HCT116 (cell line): Measurements from ENCODE around the gene PLAAT3. TPM values are rescaled to one million over a fixed set of nuclear protein-coding genes. Genes with fewer than 3 reads are reported as not detected.

ENCODE experiments used
- ATAC-seq: fragments of 200-7000 bp; cut with Tn5 transposase; 2 replicates; pipeline ENCODE4 v1.9.1; 2020; ENCODE audit warnings: mild to moderate bottlenecking, moderate library complexity
- BruUV-seq: library from RNA; stranded (reverse); fragments of 400-500 nt; replicated peaks from 2 replicates; lab custom pipeline; 2021; lab: Mats Ljungman, UMichigan
- CTCF ChIA-PET: fragments of 300-600 bp; sonication (Branson Sonifier 250); formaldehyde crosslinking; loops from one replicate; lab custom pipeline; 2021; ENCODE audit warnings: antibody characterized with exemption; lab: Charles Lee
- POLR2A ChIA-PET: fragments of 300-600, 350-600 bp; sonication (Branson Sonifier 250); formaldehyde crosslinking; loops from one replicate; lab custom pipeline; 2021; ENCODE audit warnings: antibody characterized with exemption; lab: Charles Lee
- RAD21 ChIA-PET, 2 experiments: fragments of 300-600 bp; sonication (Branson Sonifier 250); formaldehyde crosslinking; loops; one replicate each; lab custom pipeline; 2023; ENCODE audit warnings: low total read pairs in 2 of 2; ENCODE audit not compliant: uncharacterized antibody in 2 of 2, unreplicated experiment in 2 of 2, low non-redundant PET in 1 of 2; lab: Charles Lee
- DNase-seq: peaks from one replicate; pipeline ENCODE4 v3.0.0-alpha.2; 2010; ENCODE audit warnings: low read depth, low spot score
- H2AFZ ChIP-seq: fragments of 200-600 bp; shearing (Covaris generic), sonication (generic); 2 replicates; pipeline ENCODE4 v1.6.1; 2017; ENCODE audit warnings: low read depth, mixed run types, mixed read lengths, antibody characterized with exemption, low read length; ENCODE audit not compliant: poor library complexity, severe bottlenecking
- H3K27ac ChIP-seq: 2 replicates; pipeline ENCODE4 v1.5.1; 2012; ENCODE audit warnings: low read depth, low read length
- H3K27me3 ChIP-seq: fragments of 200-600 bp; sonication (generic); 2 replicates; pipeline ENCODE4 v1.6.1; 2016; ENCODE audit warnings: mixed run types, low read length, mixed read lengths; ENCODE audit not compliant: insufficient read depth
- H3K36me3 ChIP-seq, 2 experiments: fragments of 200-500 bp in 1 of 2; fragments of 200-600 bp in 1 of 2; sonication (Bioruptor generic) in 1 of 2; sonication (generic) in 1 of 2; 2 replicates each; pipeline versions ENCODE4 v1.5.1 to v1.6.1; 2014 to 2016; ENCODE audit warnings: low read length in 2 of 2, inconsistent platforms in 1 of 2, mixed read lengths in 1 of 2, mixed run types in 1 of 2; ENCODE audit not compliant: insufficient read depth in 2 of 2, control insufficient read depth in 1 of 2
- H3K4me1 ChIP-seq, 2 experiments: fragments of 200-600 bp in 1 of 2; sonication (generic) in 1 of 2; 2 replicates each; pipeline versions ENCODE4 v1.5.1 to v1.6.1; 2012 to 2017; ENCODE audit warnings: low read length in 2 of 2, inconsistent platforms in 1 of 2, mild to moderate bottlenecking in 1 of 2, mixed read lengths in 1 of 2, mixed run types in 1 of 2, moderate library complexity in 1 of 2; ENCODE audit not compliant: insufficient read depth in 2 of 2, control insufficient read depth in 1 of 2
- H3K4me2 ChIP-seq: fragments of 200-600 bp; sonication (generic); 2 replicates; pipeline ENCODE4 v1.6.1; 2017; ENCODE audit warnings: mixed run types, low read length, mixed read lengths
- H3K4me3 ChIP-seq, 2 experiments: fragments of 200-600 bp in 1 of 2; sonication (generic) in 1 of 2; replicated peaks in 1 of 2; 2 replicates each; pipeline ENCODE4 v1.5.1; 2011 to 2016; ENCODE audit warnings: low read length in 2 of 2, control low read depth in 1 of 2, low read depth in 1 of 2, mild to moderate bottlenecking in 1 of 2, mixed read lengths in 1 of 2, mixed run types in 1 of 2
- H3K79me2 ChIP-seq: fragments of 200-600 bp; sonication (generic); 2 replicates; pipeline ENCODE4 v1.6.1; 2017; ENCODE audit warnings: mild to moderate bottlenecking, mixed run types, low read length, moderate library complexity, mixed read lengths; ENCODE audit not compliant: insufficient read depth
- H3K9ac ChIP-seq: fragments of 200-600 bp; sonication (generic); 2 replicates; pipeline ENCODE4 v1.6.1; 2016; ENCODE audit warnings: low read length, mixed read lengths
- H3K9me2 ChIP-seq: fragments of 200-600 bp; sonication (generic), shearing (Covaris generic); 2 replicates; pipeline ENCODE4 v1.6.1; 2017; ENCODE audit warnings: mixed run types, mild to moderate bottlenecking, moderate library complexity; ENCODE audit not compliant: insufficient read depth
- H3K9me3 ChIP-seq, 2 experiments: fragments of 200-500 bp in 1 of 2; fragments of 200-600 bp in 1 of 2; sonication (Bioruptor generic) in 1 of 2; sonication (generic) in 1 of 2; 2 replicates each; pipeline ENCODE4 v1.6.1; 2014 to 2017; ENCODE audit warnings: low read length in 2 of 2, mixed read lengths in 2 of 2, inconsistent platforms in 1 of 2, low read depth in 1 of 2, mild to moderate bottlenecking in 1 of 2, mixed run types in 1 of 2, moderate library complexity in 1 of 2; ENCODE audit not compliant: control insufficient read depth in 1 of 2, insufficient read depth in 1 of 2
- H4K20me1 ChIP-seq: fragments of 200-600 bp; sonication (generic), shearing (Covaris generic); 2 replicates; pipeline ENCODE4 v1.6.1; 2017; ENCODE audit warnings: mixed run types, mild to moderate bottlenecking, moderate library complexity; ENCODE audit not compliant: insufficient read depth
- CBX3 ChIP-seq: IDR thresholded peaks from 2 replicates; pipeline ENCODE4 v1.6.1; 2012; ENCODE audit warnings: low read depth
- CEBPB ChIP-seq: IDR thresholded peaks from 2 replicates; pipeline ENCODE4 v1.6.1; 2012; ENCODE audit warnings: low read depth
- EZH2 ChIP-seq: fragments of 200-600 bp; sonication (generic); IDR thresholded peaks from 2 replicates; pipeline ENCODE4 v1.6.1; 2017; ENCODE audit warnings: antibody characterized with exemption, mixed run types
- EZH2phosphoT487 ChIP-seq: fragments of 200-600 bp; IDR thresholded peaks from 2 replicates; pipeline ENCODE4 v1.6.1; 2018; ENCODE audit warnings: antibody characterized with exemption, borderline replicate concordance
- JUND ChIP-seq: IDR thresholded peaks from 2 replicates; pipeline ENCODE4 v1.6.1; 2012
- POLR2A ChIP-seq: IDR thresholded peaks from 2 replicates; pipeline ENCODE4 v1.7.0; 2011; ENCODE audit warnings: borderline replicate concordance; ENCODE audit not compliant: insufficient read depth, insufficient read length; ENCODE audit errors: extremely low read depth
- POLR2AphosphoS5 ChIP-seq: IDR thresholded peaks from 2 replicates; pipeline ENCODE4 v1.6.1; 2011; ENCODE audit warnings: mild to moderate bottlenecking, low read depth, low read length, moderate library complexity
- RAD21 ChIP-seq: IDR thresholded peaks from 2 replicates; pipeline ENCODE4 v1.6.1; 2012; ENCODE audit warnings: low read depth, mild to moderate bottlenecking
- SIN3A ChIP-seq: IDR thresholded peaks from 2 replicates; pipeline ENCODE4 v1.6.1; 2012; ENCODE audit warnings: low read depth
- TCF7L2 ChIP-seq: IDR thresholded peaks from 2 replicates; pipeline ENCODE4 v1.7.0; 2011; ENCODE audit warnings: borderline replicate concordance, inconsistent platforms; ENCODE audit not compliant: insufficient read depth, insufficient read length; ENCODE audit errors: extremely low read depth
- ZNF274 ChIP-seq: fragments of 200-500 bp; sonication (Bioruptor generic); IDR thresholded peaks from 2 replicates; pipeline ENCODE4 v1.6.1; 2014; ENCODE audit warnings: mild to moderate bottlenecking, low read depth, low read length, inconsistent platforms
- intact Hi-C: fragments of 100-400 bp; cut with micrococcal nuclease; formaldehyde crosslinking; loops from 2 replicates; pipeline ENCODE4 v1.10.0; 2022
- total RNA-seq: library from RNA; stranded (reverse); gene quantifications from one replicate; pipeline ENCODE4 v1.2.1, GENCODE V29; 2021; ENCODE audit not compliant: unreplicated experiment
- TF ChIP-seq, protein P1 (sequence below), 3 experiments: fragments of 200-600 bp in 1 of 3; sonication (generic) in 1 of 3; IDR thresholded peaks in 2 of 3; conservative IDR thresholded peaks in 1 of 3; 2 replicates each; pipeline ENCODE4 v1.5.1; 2012 to 2017; ENCODE audit warnings: low read depth in 2 of 3, low read length in 2 of 3, antibody characterized with exemption in 1 of 3, borderline replicate concordance in 1 of 3, control low read depth in 1 of 3, mild to moderate bottlenecking in 1 of 3, mixed read lengths in 1 of 3, mixed run types in 1 of 3, moderate library complexity in 1 of 3; ENCODE audit not compliant: insufficient read depth in 1 of 3
- TF ChIP-seq, protein P2 (sequence below): IDR thresholded peaks from 2 replicates; pipeline ENCODE4 v1.6.1; 2012
- TF ChIP-seq, protein P3 (sequence below): IDR thresholded peaks from 2 replicates; pipeline ENCODE4 v1.6.1; 2012

The PLAAT3 gene
- total RNA-seq, 1 experiment from 2014 or later, result 31.1 TPM

DNA sequence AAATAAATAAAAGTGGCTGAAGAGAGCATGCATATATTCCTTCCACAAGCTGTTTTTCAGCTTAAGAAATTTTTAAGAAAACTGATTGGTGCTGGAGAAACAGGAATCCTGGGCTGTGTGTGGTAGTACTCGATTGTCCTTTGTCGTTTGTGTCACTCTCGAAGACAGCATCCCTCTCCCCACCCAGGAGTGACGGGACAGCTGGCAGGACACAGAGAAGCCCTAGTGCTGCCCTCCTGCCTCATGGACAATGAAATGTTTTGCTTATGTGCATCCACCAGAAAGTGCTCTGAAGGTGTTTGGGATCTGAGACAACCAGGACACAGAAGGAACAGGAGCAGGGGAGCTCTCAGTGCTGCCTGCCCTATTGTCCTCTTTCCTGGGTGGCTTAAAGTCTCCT lies 64.8 kb downstream of the PLAAT3 start:
- Histone ChIP-seq H3K9ac (no peak overlapping the region), H3K4me1 (no peaks in the 10 kb centered on the region), H3K27me3 (no peaks in the 10 kb centered on the region), H2AFZ (no peak overlapping the region), H4K20me1 (no peaks in the 10 kb centered on the region), H3K9me3 (no peaks in the 10 kb centered on the region), H3K36me3 (no peaks in the 10 kb centered on the region), H3K9me2 (no peaks in the 10 kb centered on the region), H3K27ac (no peak overlapping the region), H3K79me2 (no peaks in the 10 kb centered on the region), H3K4me3 (no peak overlapping the region), H3K4me2 (no peak overlapping the region)
- ATAC-seq, result no peak
- intact Hi-C loops, result no loop called here
- no TSS peak for BruUV-seq
- CTCF ChIA-PET, result no interaction called here
- DNase-seq, result no peak
- RAD21 ChIA-PET, result no interaction called here
- TF ChIP-seq EZH2, result no peak
- POLR2A ChIA-PET, result no interaction called here

DNA sequence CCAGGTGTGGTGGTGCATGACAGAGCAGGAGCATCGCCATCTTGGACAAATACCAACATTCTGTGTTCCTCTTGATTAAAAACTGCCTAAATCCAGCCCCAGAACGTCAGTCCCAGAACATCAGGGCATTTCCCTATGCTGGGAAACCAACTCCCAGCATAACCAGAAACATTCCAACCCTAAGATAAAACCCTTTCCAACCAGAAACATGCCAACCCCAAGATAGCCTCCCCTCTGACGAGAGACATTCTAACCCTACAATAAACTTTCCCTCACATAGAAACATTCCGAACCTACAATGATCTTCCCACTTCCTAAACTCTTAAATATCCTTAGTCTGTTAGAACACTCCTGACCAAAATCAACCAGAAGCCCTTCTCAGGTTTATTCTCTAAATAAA lies 66.1 kb downstream of the PLAAT3 start:
- Histone ChIP-seq H3K9me2 (no peaks in the 10 kb centered on the region), H3K4me3 (no peak overlapping the region), H3K27me3 (no peaks in the 10 kb centered on the region), H3K4me2 (no peak overlapping the region), H3K4me1 (no peaks in the 10 kb centered on the region), H3K36me3 (no peaks in the 10 kb centered on the region), H3K9me3 (no peaks in the 10 kb centered on the region), H2AFZ (no peak overlapping the region), H3K79me2 (no peaks in the 10 kb centered on the region), H3K9ac (no peak overlapping the region), H3K27ac (no peak overlapping the region), H4K20me1 (no peaks in the 10 kb centered on the region)
- CTCF ChIA-PET, result no interaction called here
- BruUV-seq, result no TSS peak
- TF ChIP-seq, protein P1, sequence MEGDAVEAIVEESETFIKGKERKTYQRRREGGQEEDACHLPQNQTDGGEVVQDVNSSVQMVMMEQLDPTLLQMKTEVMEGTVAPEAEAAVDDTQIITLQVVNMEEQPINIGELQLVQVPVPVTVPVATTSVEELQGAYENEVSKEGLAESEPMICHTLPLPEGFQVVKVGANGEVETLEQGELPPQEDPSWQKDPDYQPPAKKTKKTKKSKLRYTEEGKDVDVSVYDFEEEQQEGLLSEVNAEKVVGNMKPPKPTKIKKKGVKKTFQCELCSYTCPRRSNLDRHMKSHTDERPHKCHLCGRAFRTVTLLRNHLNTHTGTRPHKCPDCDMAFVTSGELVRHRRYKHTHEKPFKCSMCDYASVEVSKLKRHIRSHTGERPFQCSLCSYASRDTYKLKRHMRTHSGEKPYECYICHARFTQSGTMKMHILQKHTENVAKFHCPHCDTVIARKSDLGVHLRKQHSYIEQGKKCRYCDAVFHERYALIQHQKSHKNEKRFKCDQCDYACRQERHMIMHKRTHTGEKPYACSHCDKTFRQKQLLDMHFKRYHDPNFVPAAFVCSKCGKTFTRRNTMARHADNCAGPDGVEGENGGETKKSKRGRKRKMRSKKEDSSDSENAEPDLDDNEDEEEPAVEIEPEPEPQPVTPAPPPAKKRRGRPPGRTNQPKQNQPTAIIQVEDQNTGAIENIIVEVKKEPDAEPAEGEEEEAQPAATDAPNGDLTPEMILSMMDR (IDR thresholded peaks at IDR 0.05 in 2 of 3, conservative IDR thresholded peaks at IDR 0.05 in 1 of 3; ENCODE audit: borderline replicate concordance in 1 of 3, insufficient read depth in 1 of 3, low read depth in 2 of 3, low read length in 2 of 3), result no peak
- TF ChIP-seq POLR2AphosphoS5 (no peak), TCF7L2 (no peak), POLR2A (no peak), CEBPB (no peak), SIN3A (no peak), ZNF274 (no peak), EZH2phosphoT487 (no peak), CBX3 (no peak), EZH2 (no peak), RAD21 (no peak), JUND (no peak)
- TF ChIP-seq, protein P2, sequence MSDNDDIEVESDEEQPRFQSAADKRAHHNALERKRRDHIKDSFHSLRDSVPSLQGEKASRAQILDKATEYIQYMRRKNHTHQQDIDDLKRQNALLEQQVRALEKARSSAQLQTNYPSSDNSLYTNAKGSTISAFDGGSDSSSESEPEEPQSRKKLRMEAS, result no peak
- TF ChIP-seq, protein P3, sequence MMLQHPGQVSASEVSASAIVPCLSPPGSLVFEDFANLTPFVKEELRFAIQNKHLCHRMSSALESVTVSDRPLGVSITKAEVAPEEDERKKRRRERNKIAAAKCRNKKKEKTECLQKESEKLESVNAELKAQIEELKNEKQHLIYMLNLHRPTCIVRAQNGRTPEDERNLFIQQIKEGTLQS, result no peak
- POLR2A ChIA-PET, result no interaction called here
- DNase-seq, result no peak
- RAD21 ChIA-PET, result no interaction called here
- ATAC-seq, result no peak
- intact Hi-C loops, result no loop called here
